HG03460 (cell line): ENCODE measurements around the gene MRPS21.
"Not testable (repeated sequence)": the region's sequence is repeated elsewhere in the genome, so short reads cannot be mapped to it uniquely, and the experiment has no call there.

Experiments used
- ATAC-seq: cut with Tn5 transposase; IDR thresholded peaks from one replicate; pipeline ENCODE4 v1.9.1; 2021; ENCODE audit not compliant: unreplicated experiment

The MRPS21 gene

DNA sequence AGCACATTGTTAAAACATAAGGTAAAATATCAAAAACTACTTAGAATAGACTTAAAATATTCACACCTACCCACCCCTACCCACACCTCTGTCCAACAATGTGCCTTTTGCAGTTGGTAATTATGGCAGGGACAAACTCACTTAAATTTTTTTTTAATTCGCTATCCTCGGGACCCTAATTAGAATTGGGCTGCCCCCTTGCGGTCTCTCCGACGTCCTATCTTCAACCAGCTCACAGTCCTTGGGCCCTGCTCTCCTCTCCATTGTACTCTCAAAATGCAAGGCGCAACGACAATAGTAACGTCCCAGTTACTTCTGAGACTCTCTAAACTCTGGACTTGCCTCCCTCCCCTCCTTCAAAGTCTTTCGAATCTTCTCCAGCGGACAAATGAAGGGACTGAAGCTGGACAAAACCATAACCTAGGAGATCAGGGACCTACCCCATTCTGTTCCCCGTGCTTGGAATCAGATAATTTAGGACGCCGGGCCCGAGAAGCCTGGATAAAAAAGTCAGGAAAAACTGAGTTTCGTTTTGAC lies 12.4 kb upstream of the MRPS21 start:
- ATAC-seq = no peak

DNA sequence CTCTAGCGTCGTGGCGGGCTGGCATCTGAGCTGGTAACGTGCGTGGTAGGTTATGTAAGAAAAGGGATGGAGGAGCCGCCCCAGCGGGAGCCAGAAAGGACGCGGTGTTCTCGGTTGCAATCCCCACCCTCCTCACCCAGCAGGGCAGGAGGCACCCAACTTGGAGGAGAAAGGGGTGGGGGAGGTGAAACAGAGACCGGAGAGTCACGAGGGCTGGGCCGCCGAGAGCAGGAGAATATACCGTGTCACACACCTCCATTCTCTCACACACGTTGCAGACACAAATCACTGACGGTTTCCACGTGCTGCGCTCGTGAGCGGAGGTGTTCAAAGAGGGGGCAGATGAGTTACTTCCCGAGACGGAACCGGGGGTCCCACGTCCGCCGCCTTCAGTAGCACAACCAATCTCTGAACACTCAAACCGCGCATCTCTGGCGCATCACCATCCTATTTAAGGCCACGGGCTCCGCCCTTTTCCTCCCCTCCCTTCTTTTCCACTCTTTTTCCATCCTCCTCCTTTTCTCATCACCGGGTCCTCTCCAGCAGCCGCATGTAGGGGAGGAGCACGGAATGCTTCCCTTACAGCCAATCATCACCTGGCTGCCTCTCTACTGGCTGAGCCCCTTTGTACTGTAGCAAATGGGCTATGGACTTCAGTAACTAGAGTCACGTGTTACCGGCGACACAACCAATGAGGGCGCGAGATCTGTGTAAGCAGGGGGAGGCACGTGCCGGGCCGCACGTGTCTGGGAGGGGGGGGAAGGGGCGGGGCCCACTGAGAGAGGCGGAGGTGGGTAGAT lies 11.7 kb upstream of the MRPS21 start, which contains the start of gene CIART:
CIART (plus strand) TSS at position 797 of the 800 bp plus-strand sequence. CDS start 714 bp downstream, outside the sequence.
- peak; percentile 77 for ATAC-seq

GRCh38 chr1:150282558-150282958 lies 11.1 kb upstream of the MRPS21 start:
- peak; percentile 5 for ATAC-seq

DNA sequence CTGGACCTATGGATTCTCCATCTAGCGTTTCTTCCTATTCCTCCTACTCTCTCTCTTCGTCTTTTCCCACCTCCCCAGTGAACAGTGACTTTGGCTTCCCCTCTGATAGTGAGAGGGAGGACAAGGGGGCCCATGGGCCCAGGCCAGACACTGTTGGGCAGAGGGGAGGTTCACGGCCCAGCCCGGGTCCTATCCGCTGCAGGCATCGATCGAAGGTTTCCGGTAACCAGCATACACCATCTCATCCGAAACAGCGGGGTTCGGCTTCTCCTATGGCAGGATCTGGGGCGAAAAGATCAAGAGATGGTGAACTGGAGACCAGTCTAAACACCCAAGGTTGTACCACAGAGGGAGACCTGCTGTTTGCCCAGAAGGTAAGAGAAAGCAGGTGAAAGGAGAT lies 10.4 kb upstream of the MRPS21 start:
- no peak for ATAC-seq

GRCh38 chr1:150288382-150288781 lies 5.3 kb upstream of the MRPS21 start:
- no peak for ATAC-seq

- no peak for ATAC-seq
Measured at GRCh38 chr1:150288822-150289221, 4.8 kb upstream of the MRPS21 start.

GRCh38 chr1:150295476-150295875 lies 1.8 kb downstream of the MRPS21 start:
- ATAC-seq = no peak

DNA sequence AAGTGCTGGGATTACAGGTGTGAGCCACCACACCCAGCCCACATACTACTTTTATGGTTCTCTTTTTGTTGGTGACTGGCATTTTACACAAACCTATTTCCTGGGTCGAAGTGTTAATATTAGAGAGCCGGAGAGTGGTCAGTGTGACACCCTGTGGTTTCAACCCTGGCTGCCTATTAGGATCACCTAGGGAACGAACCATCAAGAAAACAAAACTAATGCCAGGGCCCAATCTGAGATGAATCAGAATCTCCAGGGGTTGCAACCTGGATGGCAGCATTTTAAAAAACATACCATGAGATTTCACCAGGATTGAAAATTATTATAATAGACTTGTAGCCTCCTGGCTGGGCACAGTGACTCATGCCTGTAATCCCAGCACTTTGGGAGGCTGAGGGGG lies 6.1 kb downstream of the MRPS21 start:
- ATAC-seq = no peak

DNA sequence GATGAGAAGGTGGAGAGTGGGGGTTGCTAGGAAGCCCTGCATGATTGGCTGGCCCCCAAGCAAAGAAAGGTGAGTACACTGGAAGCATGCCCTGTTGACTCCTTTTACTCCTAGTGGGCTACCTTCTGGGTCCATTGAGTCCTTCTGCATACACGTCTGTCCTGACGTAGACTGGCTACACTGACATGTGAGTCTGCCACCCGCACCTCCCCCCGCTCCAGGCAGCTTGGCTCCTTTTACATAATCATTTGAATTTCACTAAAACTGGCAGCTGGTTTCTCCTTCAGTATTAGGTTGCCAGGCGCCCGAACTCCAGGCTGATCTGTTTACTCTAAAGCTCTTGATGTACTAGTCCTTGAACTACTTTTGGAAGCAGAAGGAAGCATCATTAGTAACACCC lies 8.7 kb downstream of the MRPS21 start:
- ATAC-seq = no peak

GRCh38 chr1:150302902-150303301 lies 9.2 kb downstream of the MRPS21 start:
- ATAC-seq = no peak

GRCh38 chr1:150308585-150308984 lies 14.9 kb downstream of the MRPS21 start:
- not testable (repeated sequence) for ATAC-seq

GRCh38 chr1:150309758-150310508 lies 16.3 kb downstream of the MRPS21 start:
- ATAC-seq = no peak

DNA sequence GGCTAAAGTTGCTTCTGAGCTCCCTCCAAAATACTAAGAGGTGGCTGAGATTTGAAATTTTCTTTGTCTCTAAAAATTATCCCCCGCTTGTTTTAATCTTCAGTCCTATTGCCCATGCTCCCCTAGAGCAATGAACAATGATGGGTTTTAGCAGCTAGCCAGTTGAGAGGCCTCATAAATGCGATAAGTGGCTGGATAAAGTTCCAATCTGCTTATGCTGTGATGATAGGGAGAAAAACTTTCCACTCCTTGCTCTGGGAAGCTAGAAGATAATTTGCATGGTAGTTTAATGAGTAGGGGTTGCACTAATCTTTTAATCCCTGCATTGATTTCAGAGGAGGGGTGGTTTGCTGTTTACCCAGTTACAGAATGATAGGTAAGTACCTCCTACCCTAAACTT lies 18.1 kb downstream of the MRPS21 start:
- no peak for ATAC-seq

GRCh38 chr1:150314691-150315090 lies 21.0 kb downstream of the MRPS21 start:
- ATAC-seq = not testable (repeated sequence)

DNA sequence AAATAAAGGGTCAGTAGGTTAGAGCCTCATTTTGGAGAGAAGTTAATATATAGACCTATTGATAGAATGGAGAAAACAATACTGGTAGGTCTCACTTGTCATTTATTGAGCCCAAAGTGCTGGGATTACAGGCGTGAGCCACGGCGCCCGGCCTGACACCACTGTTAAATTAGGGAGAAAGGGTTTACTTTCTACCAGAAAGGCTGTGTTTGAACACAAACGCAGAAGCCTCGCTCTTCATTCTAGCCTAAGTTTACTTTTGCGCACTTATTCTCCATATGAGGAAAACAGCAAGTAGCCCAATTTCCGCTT lies 27.0 kb downstream of the MRPS21 start:
- no peak for ATAC-seq

DNA sequence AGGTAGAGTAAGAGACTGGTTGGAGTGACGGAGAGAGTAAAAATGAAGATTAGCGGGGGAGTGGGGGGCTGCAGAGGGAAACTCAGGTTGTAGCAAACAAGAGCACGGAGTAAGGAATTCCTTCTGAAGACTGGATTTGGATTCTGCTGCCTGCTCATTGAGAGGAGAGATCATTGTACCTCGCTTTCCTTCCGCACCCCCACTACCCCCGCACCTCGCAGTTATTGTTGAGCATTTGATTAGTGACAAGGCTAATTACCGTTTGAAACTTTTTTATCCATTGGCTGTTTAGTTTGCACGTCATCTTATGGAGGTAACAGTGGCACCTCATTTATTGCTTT lies 28.1 kb downstream of the MRPS21 start:
- no peak for ATAC-seq

DNA sequence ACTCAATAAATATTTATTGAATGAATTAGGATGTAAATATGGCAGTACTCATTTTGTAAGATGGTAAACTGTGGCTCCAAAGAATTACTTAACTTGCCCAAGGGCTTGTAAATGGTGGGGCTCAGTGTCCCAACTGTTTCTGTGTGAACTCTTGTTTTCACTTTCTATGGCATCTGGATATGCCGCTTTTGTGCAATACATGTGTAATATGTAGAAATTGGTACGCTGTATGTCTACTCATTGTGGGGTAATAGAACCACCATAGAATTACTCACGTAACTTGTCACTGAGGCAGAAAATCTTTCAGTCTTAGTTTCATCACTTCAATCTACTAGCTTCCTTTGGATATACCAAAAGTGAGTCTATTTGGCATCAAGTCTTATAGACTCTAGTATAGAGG lies 28.6 kb downstream of the MRPS21 start:
- no peak for ATAC-seq

DNA sequence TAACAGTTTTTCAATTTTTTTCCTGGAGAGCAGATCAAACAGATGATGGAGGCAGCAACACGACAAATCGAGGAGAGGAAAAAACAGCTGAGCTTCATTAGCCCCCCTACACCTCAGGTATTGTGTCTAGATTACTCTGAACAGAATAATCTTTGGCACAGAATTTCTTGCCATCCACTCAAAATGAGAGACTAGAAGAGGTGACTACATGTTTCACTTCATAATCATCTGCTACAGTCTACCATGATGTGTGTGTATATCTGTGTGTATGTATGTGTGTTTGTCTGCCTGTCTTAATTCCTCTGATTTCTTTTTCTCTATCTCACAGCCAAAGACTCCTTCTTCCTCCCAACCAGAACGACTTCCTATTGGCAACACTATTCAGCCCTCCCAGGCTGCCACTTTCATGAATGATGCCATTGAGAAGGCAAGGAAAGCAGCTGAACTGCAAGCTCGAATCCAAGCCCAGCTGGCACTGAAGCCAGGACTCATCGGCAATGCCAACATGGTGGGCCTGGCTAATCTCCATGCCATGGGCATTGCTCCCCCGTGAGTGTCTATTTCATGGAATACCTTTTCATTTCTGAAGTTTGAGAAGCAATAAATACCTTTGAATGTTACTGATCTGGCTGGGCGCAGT lies 39.1 kb downstream of the MRPS21 start:
- ATAC-seq = no peak

DNA sequence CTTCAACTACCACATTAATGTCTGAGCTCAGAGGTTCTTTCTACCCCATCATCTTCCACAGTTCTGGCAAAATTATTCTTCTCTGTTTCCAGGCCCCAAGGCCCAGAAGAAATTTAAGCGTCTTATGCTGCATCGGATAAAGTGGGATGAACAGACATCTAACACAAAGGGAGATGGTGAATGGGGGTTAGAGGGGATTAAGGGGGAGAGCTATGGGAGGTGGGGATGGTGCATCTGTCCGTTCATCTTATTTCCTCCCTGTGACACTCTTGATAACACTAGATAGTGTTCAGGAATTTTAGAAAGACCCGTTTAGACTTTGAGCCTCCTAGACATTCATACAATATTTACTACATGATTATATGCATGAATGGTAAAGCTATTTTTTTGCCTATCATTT lies 52.7 kb downstream of the MRPS21 start:
- no peak for ATAC-seq

DNA sequence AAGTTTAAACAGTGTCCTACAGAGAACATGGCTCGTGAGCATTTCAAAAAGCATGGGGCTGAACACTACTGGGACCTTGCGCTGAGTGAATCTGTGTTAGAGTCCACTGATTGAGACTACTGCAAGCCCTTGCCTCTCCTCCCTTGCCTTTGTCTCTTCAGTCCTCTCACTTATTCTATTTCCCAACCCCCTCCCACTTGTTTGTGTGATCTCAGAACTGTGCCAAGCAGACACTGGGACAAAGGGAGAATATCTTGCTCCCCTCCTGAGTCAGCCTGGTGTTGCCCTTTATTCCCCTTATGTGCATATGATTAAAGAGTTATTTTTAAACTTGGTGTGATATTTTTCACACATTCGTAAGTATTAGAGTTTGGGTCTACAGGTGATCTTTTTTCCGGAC lies 59.2 kb downstream of the MRPS21 start:
- no peak for ATAC-seq
